H9 (cell line): ENCODE measurements around the gene OSGIN1. TPM values are rescaled to one million over a fixed set of nuclear protein-coding genes. Genes with fewer than 3 reads are reported as not detected.

ENCODE experiments used
- DNase-seq: peaks from one replicate; pipeline ENCODE4 v3.0.0-alpha.2; 2017
- H2AFZ ChIP-seq: one replicate; pipeline ENCODE4 v1.6.1; 2013; ENCODE audit warnings: mild to moderate bottlenecking, low read length, control low read depth, moderate library complexity
- H2AK5ac ChIP-seq: 2 replicates; pipeline ENCODE4 v1.6.1; 2013; ENCODE audit warnings: low read length, control low read depth, mixed read lengths; ENCODE audit not compliant: insufficient read length
- H2BK120ac ChIP-seq: one replicate; pipeline ENCODE4 v1.6.1; 2013; ENCODE audit warnings: low read depth, mild to moderate bottlenecking, low read length, control low read depth, inconsistent platforms; ENCODE audit not compliant: poor library complexity, severe bottlenecking
- H2BK12ac ChIP-seq: 2 replicates; pipeline ENCODE4 v1.6.1; 2013; ENCODE audit warnings: low read length, control low read depth, mixed read lengths, low read depth; ENCODE audit not compliant: insufficient read length
- H2BK15ac ChIP-seq: 2 replicates; pipeline ENCODE4 v1.6.1; 2013; ENCODE audit warnings: low read depth, low read length, control low read depth
- H2BK20ac ChIP-seq: one replicate; pipeline ENCODE4 v1.6.1; 2013; ENCODE audit warnings: low read depth, mild to moderate bottlenecking, low read length, control low read depth, inconsistent platforms; ENCODE audit not compliant: poor library complexity, severe bottlenecking
- H2BK5ac ChIP-seq: 2 replicates; pipeline ENCODE4 v1.6.1; 2013; ENCODE audit warnings: low read length, control low read depth, mixed read lengths; ENCODE audit not compliant: insufficient read length
- H3K14ac ChIP-seq: 2 replicates; pipeline ENCODE4 v1.6.1; 2013; ENCODE audit warnings: low read length, control low read depth; ENCODE audit not compliant: insufficient read depth
- H3K18ac ChIP-seq: 2 replicates; pipeline ENCODE4 v1.6.1; 2013; ENCODE audit warnings: low read depth, mild to moderate bottlenecking, mixed read lengths, low read length, control low read depth; ENCODE audit not compliant: insufficient read length
- H3K23ac ChIP-seq: 2 replicates; pipeline ENCODE4 v1.6.1; 2013; ENCODE audit warnings: low read length, control low read depth, mixed read lengths, low read depth; ENCODE audit not compliant: insufficient read length
- H3K23me2 ChIP-seq: 2 replicates; pipeline ENCODE4 v1.6.1; 2013; ENCODE audit warnings: low read depth, mild to moderate bottlenecking, mixed read lengths, low read length, control low read depth; ENCODE audit not compliant: insufficient read length, poor library complexity, severe bottlenecking
- H3K27ac ChIP-seq: 2 replicates; pipeline ENCODE4 v1.5.1; 2013; ENCODE audit warnings: low read length, control low read depth, mixed read lengths, low read depth; ENCODE audit not compliant: insufficient read length
- H3K27me3 ChIP-seq: 2 replicates; pipeline ENCODE4 v1.6.1; 2013; ENCODE audit warnings: low read length, control low read depth, inconsistent platforms; ENCODE audit not compliant: insufficient read depth
- H3K4ac ChIP-seq: 2 replicates; pipeline ENCODE4 v1.6.1; 2013; ENCODE audit warnings: low read depth, mild to moderate bottlenecking, control low read depth, inconsistent platforms, low read length, moderate library complexity
- H3K4me1 ChIP-seq: 2 replicates; pipeline ENCODE4 v1.6.1; 2013; ENCODE audit warnings: low read length, control low read depth, inconsistent platforms; ENCODE audit not compliant: insufficient read depth
- H3K4me2 ChIP-seq: 2 replicates; pipeline ENCODE4 v1.6.1; 2013; ENCODE audit warnings: low read length, control low read depth, mixed read lengths; ENCODE audit not compliant: insufficient read length, insufficient read depth
- H3K56ac ChIP-seq: 2 replicates; pipeline ENCODE4 v1.6.1; 2013; ENCODE audit warnings: low read depth, mild to moderate bottlenecking, mixed read lengths, low read length, control low read depth; ENCODE audit not compliant: insufficient read length
- H3K79me1 ChIP-seq: 2 replicates; pipeline ENCODE4 v1.6.1; 2013; ENCODE audit warnings: low read depth, mild to moderate bottlenecking, moderate library complexity, low read length, control low read depth, inconsistent platforms; ENCODE audit not compliant: insufficient read depth, poor library complexity, severe bottlenecking
- H3K79me2 ChIP-seq: 2 replicates; pipeline ENCODE4 v1.6.1; 2013; ENCODE audit warnings: low read length, control low read depth, inconsistent platforms; ENCODE audit not compliant: insufficient read depth
- H3K9ac ChIP-seq: 2 replicates; pipeline ENCODE4 v1.6.1; 2013; ENCODE audit warnings: low read length, control low read depth, mixed read lengths; ENCODE audit not compliant: insufficient read length; ENCODE audit errors: extremely low read depth
- H3K9me3 ChIP-seq: one replicate; pipeline ENCODE4 v1.6.1; 2013; ENCODE audit warnings: low read depth, low read length, inconsistent platforms; ENCODE audit not compliant: control insufficient read depth
- H3T11ph ChIP-seq: one replicate; pipeline ENCODE4 v1.6.1; 2013; ENCODE audit warnings: mild to moderate bottlenecking, low read length, control low read depth, inconsistent platforms
- H4K20me1 ChIP-seq: one replicate; pipeline ENCODE4 v1.6.1; 2013; ENCODE audit not compliant: control insufficient read depth, insufficient read length, insufficient read depth
- H4K5ac ChIP-seq: 2 replicates; pipeline ENCODE4 v1.6.1; 2013; ENCODE audit warnings: low read depth, mild to moderate bottlenecking, mixed read lengths, low read length, control low read depth; ENCODE audit not compliant: insufficient read length
- H4K8ac ChIP-seq: replicated peaks from 2 replicates; pipeline ENCODE4 v1.6.1; 2013; ENCODE audit warnings: low read length, control low read depth, mixed read lengths, low read depth; ENCODE audit not compliant: insufficient read length
- H4K91ac ChIP-seq: 2 replicates; pipeline ENCODE4 v1.6.1; 2013; ENCODE audit warnings: low read depth, mild to moderate bottlenecking, moderate library complexity, mixed read lengths, low read length, control low read depth; ENCODE audit not compliant: insufficient read length
- H3K27ac Mint-ChIP-seq, 3 experiments: 2 replicates in 2 of 3; 3 replicates in 1 of 3; pipeline ENCODE4 v1.8.0; 2020 to 2021; ENCODE audit warnings: mixed read lengths in 3 of 3, mild to moderate bottlenecking in 1 of 3, moderate library complexity in 1 of 3
- H3K27me3 Mint-ChIP-seq: 2 replicates; pipeline ENCODE4 v1.8.0; 2021; ENCODE audit warnings: low read depth, mild to moderate bottlenecking, moderate library complexity, mixed read lengths
- H3K36me3 Mint-ChIP-seq, 3 experiments: 2 replicates in 2 of 3; 3 replicates in 1 of 3; pipeline ENCODE4 v1.8.0; 2020 to 2021; ENCODE audit warnings: low read depth in 3 of 3, mixed read lengths in 3 of 3; ENCODE audit not compliant: insufficient read depth in 1 of 3
- H3K4me1 Mint-ChIP-seq, 2 experiments: 2 replicates each; pipeline ENCODE4 v1.8.0; 2020; ENCODE audit warnings: mixed read lengths in 2 of 2
- H3K4me3 Mint-ChIP-seq, 2 experiments: 2 replicates in 1 of 2; 3 replicates in 1 of 2; pipeline ENCODE4 v1.8.0; 2020 to 2021; ENCODE audit warnings: mild to moderate bottlenecking in 2 of 2, mixed read lengths in 2 of 2, moderate library complexity in 1 of 2
- H3K9me3 Mint-ChIP-seq, 2 experiments: 2 replicates in 1 of 2; 3 replicates in 1 of 2; pipeline ENCODE4 v1.8.0; 2020; ENCODE audit warnings: mild to moderate bottlenecking in 2 of 2, mixed read lengths in 2 of 2, moderate library complexity in 1 of 2
- CTCF ChIP-seq: fragments of 200-600 bp; sonication (generic); conservative IDR thresholded peaks from 3 replicates; pipeline ENCODE4 v1.8.0; 2021; ENCODE audit warnings: antibody characterized with exemption, mild to moderate bottlenecking
- WGBS: extraction: QIAGEN DNeasy Blood & Tissue Kit; methylation state at CpG from one replicate; pipeline ENCODE4 v1.1.7; 2013; ENCODE audit warnings: missing lambda C conversion rate, low lambda C conversion rate, mixed read lengths; ENCODE audit not compliant: insufficient read length; ENCODE audit errors: extremely low coverage; 5-methylcytosine and 5-hydroxymethylcytosine counted together
- total RNA-seq: library from RNA; stranded (reverse); gene quantifications from 2 replicates; pipeline ENCODE4 v1.2.1, GENCODE V29; 2021

Gene OSGIN1
- total RNA-seq, 1 experiment from 2014 or later = 0.63 TPM

DNA sequence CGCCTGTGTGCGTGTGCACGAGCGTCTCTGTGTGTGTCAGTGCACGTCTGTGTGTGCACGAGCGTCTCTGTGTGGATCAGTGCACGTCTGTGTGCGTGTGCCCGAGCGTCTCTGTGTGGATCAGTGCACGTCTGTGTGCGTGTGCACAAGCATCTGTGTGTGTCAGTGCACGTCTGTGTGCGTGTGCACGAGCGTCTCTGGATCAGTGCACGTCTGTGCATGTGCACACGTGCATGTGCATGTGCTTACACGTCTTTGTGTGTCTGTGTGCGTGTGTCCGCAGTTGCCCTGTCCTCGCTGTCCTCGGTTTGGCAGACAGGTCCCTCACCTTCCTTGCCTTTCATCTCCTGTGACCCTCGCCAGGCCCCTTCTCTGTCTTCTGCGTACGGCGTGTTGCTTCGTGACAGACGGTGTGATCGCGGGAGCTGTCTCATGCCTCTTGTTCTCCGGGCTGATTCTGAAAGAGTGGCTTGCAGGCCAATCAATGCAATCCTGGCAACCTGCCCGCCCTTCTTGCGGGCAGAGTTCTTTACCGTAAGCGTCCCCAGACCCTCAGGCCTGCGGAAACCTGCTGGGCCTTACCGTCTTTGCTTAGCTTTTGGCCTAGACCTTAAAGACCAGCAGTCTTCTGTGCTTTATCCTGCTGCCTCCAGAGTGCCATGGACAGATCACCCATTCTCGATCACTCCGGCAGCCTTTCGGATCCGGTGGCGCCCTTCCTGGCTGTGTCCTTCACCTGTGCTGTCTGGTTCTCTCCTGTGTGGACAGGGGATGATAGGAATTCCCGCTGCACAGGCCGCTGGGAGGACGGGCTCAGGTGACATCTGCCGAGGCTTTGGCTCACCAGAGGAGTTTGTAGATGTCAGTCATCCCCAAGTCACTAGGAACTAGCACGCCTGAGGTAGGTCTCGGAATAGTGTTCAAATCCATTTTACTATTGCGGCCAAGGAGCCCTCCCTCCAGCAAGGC is 35.6 kb upstream of the OSGIN1 start:
- H2BK120ac ChIP-seq = no peak overlapping the region
- H2BK15ac ChIP-seq = no peak overlapping the region
- H4K5ac ChIP-seq = no peak overlapping the region
- no peaks in the 10 kb centered on the region for H3K79me1 ChIP-seq
- no peak for DNase-seq
- H3K4me1 ChIP-seq = no peaks in the 10 kb centered on the region
- H3K14ac ChIP-seq = no peak overlapping the region
- no peak overlapping the region for H2AK5ac ChIP-seq
- Mint-ChIP-seq H3K4me1 (peaks cover 3 to 6% of the 10 kb centered on the region in 2 experiments; a peak in 3 of 4 replicates), H3K27me3 (peaks cover 1% of the 10 kb centered on the region; the same call in 1 of the 2 replicates), H3K9me3 (peaks cover 6 to 9% of the 10 kb centered on the region in 2 experiments), H3K4me3 (no peak overlapping the region), H3K27ac (peak overlapping the region in 2 of 3 experiments; percentile 13 to 85; a peak in 2 of 7 replicates), H3K36me3 (peaks cover 60 to 76% (median 75%) of the 10 kb centered on the region in 3 experiments)
- WGBS = no CpG with 5 or more reads among the region's 51 CpGs
- H3K56ac ChIP-seq = no peak overlapping the region
- H2BK5ac ChIP-seq = no peak overlapping the region
- H3K9ac ChIP-seq = no peak overlapping the region
- H4K20me1 ChIP-seq = no peaks in the 10 kb centered on the region
- no peak overlapping the region for H3K4me2 ChIP-seq
- TF ChIP-seq CTCF = no peak
- H3K18ac ChIP-seq = no peak overlapping the region
- H2BK20ac ChIP-seq = no peak overlapping the region
- no peak overlapping the region for H2BK12ac ChIP-seq
- H3K4ac ChIP-seq = no peak overlapping the region
- no peak overlapping the region for H3K23ac ChIP-seq
- no peak overlapping the region for H4K8ac ChIP-seq
- H3K27me3 ChIP-seq = no peaks in the 10 kb centered on the region
- H2AFZ ChIP-seq = no peak overlapping the region
- no peaks in the 10 kb centered on the region for H3K23me2 ChIP-seq
- H3T11ph ChIP-seq = no peak overlapping the region
- H3K79me2 ChIP-seq = no peaks in the 10 kb centered on the region
- no peaks in the 10 kb centered on the region for H3K9me3 ChIP-seq
- no peak overlapping the region for H3K27ac ChIP-seq
- H4K91ac ChIP-seq = no peak overlapping the region
